Esophagus muscularis mucosa (tissue), 4 donors: ENCODE results near the gene ZNF521.

Experiments used
- EP300 ChIP-seq: sonication (generic); formaldehyde crosslinking; IDR thresholded peaks from one replicate; pipeline ENCODE4 v1.6.1; 2017; ENCODE audit warnings: antibody characterized with exemption
- POLR2A ChIP-seq: fragments of 450-650 bp; IDR thresholded peaks from one replicate; pipeline ENCODE4 v1.6.1; 2017; ENCODE audit warnings: antibody characterized with exemption, moderate library complexity, mild to moderate bottlenecking, low read depth
- POLR2AphosphoS5 ChIP-seq, 2 donors: sonication (generic); formaldehyde crosslinking; IDR thresholded peaks; one replicate each; pipeline ENCODE4 v1.6.1; 2017; ENCODE audit warnings: antibody characterized with exemption in 2 of 2
- TF ChIP-seq, protein P1 (sequence below), 3 experiments: fragments of 200-600 bp in 2 of 3; fragments of 450-650 bp in 1 of 3; sonication (generic) in 2 of 3; IDR thresholded peaks; one replicate each; pipeline ENCODE4 v1.5.1; 2017 to 2019; ENCODE audit warnings: antibody characterized with exemption in 3 of 3, mild to moderate bottlenecking in 2 of 3, moderate library complexity in 1 of 3

- TF ChIP-seq, protein P1, sequence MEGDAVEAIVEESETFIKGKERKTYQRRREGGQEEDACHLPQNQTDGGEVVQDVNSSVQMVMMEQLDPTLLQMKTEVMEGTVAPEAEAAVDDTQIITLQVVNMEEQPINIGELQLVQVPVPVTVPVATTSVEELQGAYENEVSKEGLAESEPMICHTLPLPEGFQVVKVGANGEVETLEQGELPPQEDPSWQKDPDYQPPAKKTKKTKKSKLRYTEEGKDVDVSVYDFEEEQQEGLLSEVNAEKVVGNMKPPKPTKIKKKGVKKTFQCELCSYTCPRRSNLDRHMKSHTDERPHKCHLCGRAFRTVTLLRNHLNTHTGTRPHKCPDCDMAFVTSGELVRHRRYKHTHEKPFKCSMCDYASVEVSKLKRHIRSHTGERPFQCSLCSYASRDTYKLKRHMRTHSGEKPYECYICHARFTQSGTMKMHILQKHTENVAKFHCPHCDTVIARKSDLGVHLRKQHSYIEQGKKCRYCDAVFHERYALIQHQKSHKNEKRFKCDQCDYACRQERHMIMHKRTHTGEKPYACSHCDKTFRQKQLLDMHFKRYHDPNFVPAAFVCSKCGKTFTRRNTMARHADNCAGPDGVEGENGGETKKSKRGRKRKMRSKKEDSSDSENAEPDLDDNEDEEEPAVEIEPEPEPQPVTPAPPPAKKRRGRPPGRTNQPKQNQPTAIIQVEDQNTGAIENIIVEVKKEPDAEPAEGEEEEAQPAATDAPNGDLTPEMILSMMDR (IDR thresholded peaks at IDR 0.05): no peak
- TF ChIP-seq POLR2A (no peak), EP300 (no peak), POLR2AphosphoS5 (IDR thresholded peaks at IDR 0.05) (no peak)
These were observed 126.8 kb downstream of the ZNF521 start for GRCh38 chr18:25225151-25225550.
